OCI-LY1 (cell line): ENCODE results near the gene USP48.

Experiments used
- H2AFZ ChIP-seq: fragments of 200-600 bp; sonication (generic), shearing (Covaris generic); 2 replicates; pipeline ENCODE4 v1.6.0; 2014; ENCODE audit warnings: antibody characterized with exemption, mild to moderate bottlenecking, low read length
- H3F3A ChIP-seq: fragments of 200-600 bp; sonication (generic), shearing (Covaris generic); 2 replicates; pipeline ENCODE4 v1.6.0; 2014; ENCODE audit warnings: mild to moderate bottlenecking, antibody characterized with exemption, low read length, moderate library complexity; ENCODE audit not compliant: insufficient read depth
- H3K27ac ChIP-seq: fragments of 200-600 bp; sonication (generic); 2 replicates; pipeline ENCODE4 v1.5.1; 2014; ENCODE audit warnings: low read length, mixed run types, mild to moderate bottlenecking, low read depth; ENCODE audit not compliant: poor library complexity, severe bottlenecking
- H3K27me3 ChIP-seq: fragments of 200-600 bp; sonication (generic); 2 replicates; pipeline ENCODE4 v1.6.0; 2014; ENCODE audit warnings: antibody characterized with exemption, mild to moderate bottlenecking, low read length, moderate library complexity; ENCODE audit not compliant: insufficient read depth
- H3K36me3 ChIP-seq: fragments of 200-600 bp; sonication (generic); 2 replicates; pipeline ENCODE4 v1.6.1; 2014; ENCODE audit warnings: mild to moderate bottlenecking, antibody characterized with exemption, low read length, moderate library complexity, mixed read lengths; ENCODE audit not compliant: insufficient read depth
- H3K4me1 ChIP-seq: fragments of 200-600 bp; sonication (generic); 2 replicates; pipeline ENCODE4 v1.5.1; 2014; ENCODE audit warnings: mild to moderate bottlenecking, low read length, moderate library complexity; ENCODE audit not compliant: insufficient read depth, severe bottlenecking
- H3K4me2 ChIP-seq: fragments of 200-600 bp; sonication (generic), shearing (Covaris generic); 2 replicates; pipeline ENCODE4 v1.6.1; 2014; ENCODE audit warnings: low read length
- H3K4me3 ChIP-seq: fragments of 200-600 bp; sonication (generic); 2 replicates; pipeline ENCODE4 v1.5.1; 2014; ENCODE audit warnings: low read length, low read depth, mild to moderate bottlenecking, mixed read lengths; ENCODE audit not compliant: poor library complexity, severe bottlenecking
- H3K79me2 ChIP-seq: fragments of 200-600 bp; shearing (Covaris generic); 2 replicates; pipeline ENCODE4 v1.6.1; 2016; ENCODE audit warnings: mixed run types, low read length, mixed read lengths; ENCODE audit not compliant: insufficient read depth
- H3K9ac ChIP-seq: fragments of 200-600 bp; sonication (generic), shearing (Covaris generic); 2 replicates; pipeline ENCODE4 v1.6.1; 2014; ENCODE audit warnings: mild to moderate bottlenecking, low read length, mixed read lengths
- H3K9me2 ChIP-seq: fragments of 200-600 bp; sonication (generic), shearing (Covaris generic); 2 replicates; pipeline ENCODE4 v1.6.1; 2014; ENCODE audit warnings: low read depth, mild to moderate bottlenecking, low read length, mixed read lengths
- H3K9me3 ChIP-seq: fragments of 200-600 bp; shearing (Covaris generic); 2 replicates; pipeline ENCODE4 v1.6.1; 2014; ENCODE audit warnings: low read length, mixed read lengths
- H4K20me1 ChIP-seq: fragments of 200-600 bp; sonication (generic), shearing (Covaris generic); 2 replicates; pipeline ENCODE4 v1.6.0; 2016; ENCODE audit warnings: mild to moderate bottlenecking, low read length; ENCODE audit not compliant: insufficient read depth
- CTCF ChIP-seq: fragments of 200-600 bp; sonication (generic), shearing (Covaris generic); IDR thresholded peaks from 2 replicates; pipeline ENCODE4 v1.5.1; 2017; ENCODE audit warnings: mild to moderate bottlenecking, antibody characterized with exemption, low read length, moderate library complexity, mixed read lengths
- EZH2 ChIP-seq: fragments of 200-600 bp; sonication (generic), shearing (Covaris generic); IDR thresholded peaks from 2 replicates; pipeline ENCODE4 v1.8.0; 2017; ENCODE audit warnings: borderline replicate concordance, mixed run types, mild to moderate bottlenecking, antibody characterized with exemption, low read length, moderate library complexity, mixed read lengths

Gene USP48

GRCh38 chr1:21741206-21741605 is 41.7 kb downstream of the USP48 start:
- no peaks in the 10 kb centered on the region for H4K20me1 ChIP-seq
- H3K9me3 ChIP-seq, result no peaks in the 10 kb centered on the region
- TF ChIP-seq CTCF (no peak), EZH2 (no peak)
- H3K27ac ChIP-seq, result no peak overlapping the region
- no peak overlapping the region for H2AFZ ChIP-seq
- H3K9me2 ChIP-seq, result no peaks in the 10 kb centered on the region
- no peaks in the 10 kb centered on the region for H3K27me3 ChIP-seq
- no peak overlapping the region for H3K4me2 ChIP-seq
- no peaks in the 10 kb centered on the region for H3K79me2 ChIP-seq
- H3K4me3 ChIP-seq, result no peak overlapping the region
- H3F3A ChIP-seq, result no peaks in the 10 kb centered on the region
- no peak overlapping the region for H3K9ac ChIP-seq
- H3K36me3 ChIP-seq, result peaks cover 35% of the 10 kb centered on the region
- no peaks in the 10 kb centered on the region for H3K4me1 ChIP-seq

GRCh38 chr1:21736876-21737275 is 46.1 kb downstream of the USP48 start:
- H3K9ac ChIP-seq, result no peak overlapping the region
- no peak overlapping the region for H3K4me2 ChIP-seq
- peaks cover 68% of the 10 kb centered on the region for H3K36me3 ChIP-seq
- no peaks in the 10 kb centered on the region for H3K27me3 ChIP-seq
- no peaks in the 10 kb centered on the region for H3K4me1 ChIP-seq
- no peaks in the 10 kb centered on the region for H3K9me2 ChIP-seq
- H3K4me3 ChIP-seq, result no peak overlapping the region
- H3K9me3 ChIP-seq, result no peaks in the 10 kb centered on the region
- no peak overlapping the region for H3K27ac ChIP-seq
- H3F3A ChIP-seq, result no peaks in the 10 kb centered on the region
- TF ChIP-seq CTCF, result no peak
- TF ChIP-seq EZH2, result no peak
- H2AFZ ChIP-seq, result no peak overlapping the region
- no peaks in the 10 kb centered on the region for H4K20me1 ChIP-seq
- H3K79me2 ChIP-seq, result no peaks in the 10 kb centered on the region

- Histone ChIP-seq H3K4me1 (no peaks in the 10 kb centered on the region), H3K9ac (no peak overlapping the region), H3K79me2 (no peaks in the 10 kb centered on the region), H3K4me3 (no peak overlapping the region), H2AFZ (no peak overlapping the region), H3K9me2 (no peaks in the 10 kb centered on the region), H4K20me1 (no peaks in the 10 kb centered on the region), H3K27me3 (no peaks in the 10 kb centered on the region), H3F3A (no peaks in the 10 kb centered on the region), H3K27ac (no peak overlapping the region), H3K36me3 (peaks cover 72% of the 10 kb centered on the region), H3K9me3 (no peaks in the 10 kb centered on the region), H3K4me2 (no peak overlapping the region)
- TF ChIP-seq CTCF (no peak), EZH2 (no peak)
Observed at GRCh38 chr1:21736011-21736410, 46.9 kb downstream of the USP48 start.
